ENCODE data around the gene SDHAF1. TPM values are rescaled to one million over a fixed set of nuclear protein-coding genes. Genes with fewer than 3 reads are reported as not detected.

SDHAF1 gene
- total RNA-seq, 4 donors from 2014 or later, result 44.0 to 52.7 (median 49.8) TPM

DNA sequence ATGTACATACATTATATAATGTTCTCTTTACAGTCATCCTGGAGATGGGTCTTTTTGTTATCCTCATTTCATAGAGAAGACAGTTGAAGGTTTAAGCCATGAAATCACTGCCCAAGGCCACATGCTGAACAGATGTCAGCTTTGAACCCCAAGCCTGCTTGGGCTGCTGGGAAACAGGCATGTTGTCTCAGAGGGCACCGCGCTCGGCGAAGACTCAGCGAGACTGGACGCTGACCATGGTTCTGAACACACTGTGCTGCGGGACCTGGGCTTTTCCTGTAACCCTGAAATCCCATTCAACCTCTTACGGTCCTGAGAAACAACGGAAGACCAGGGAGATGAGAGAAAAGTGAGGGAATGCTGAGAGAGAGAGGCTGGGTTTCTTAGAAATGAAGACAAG is 31.5 kb upstream of the SDHAF1 start:
- ATAC-seq, result no peak
- Histone ChIP-seq H3K36me3 (no peaks in the 10 kb centered on the region), H3K4me1 (peaks cover 0 to 14% (median 3%) of the 10 kb centered on the region in 3 donors), H3K27me3 (peaks cover 57% of the 10 kb centered on the region), H3K9me3 (no peaks in the 10 kb centered on the region), H3K27ac (no peak overlapping the region), H3K4me3 (no peak overlapping the region)
- no peak for TF ChIP-seq POLR2A (IDR thresholded peaks at IDR 0.05)
- TF ChIP-seq, protein P1, sequence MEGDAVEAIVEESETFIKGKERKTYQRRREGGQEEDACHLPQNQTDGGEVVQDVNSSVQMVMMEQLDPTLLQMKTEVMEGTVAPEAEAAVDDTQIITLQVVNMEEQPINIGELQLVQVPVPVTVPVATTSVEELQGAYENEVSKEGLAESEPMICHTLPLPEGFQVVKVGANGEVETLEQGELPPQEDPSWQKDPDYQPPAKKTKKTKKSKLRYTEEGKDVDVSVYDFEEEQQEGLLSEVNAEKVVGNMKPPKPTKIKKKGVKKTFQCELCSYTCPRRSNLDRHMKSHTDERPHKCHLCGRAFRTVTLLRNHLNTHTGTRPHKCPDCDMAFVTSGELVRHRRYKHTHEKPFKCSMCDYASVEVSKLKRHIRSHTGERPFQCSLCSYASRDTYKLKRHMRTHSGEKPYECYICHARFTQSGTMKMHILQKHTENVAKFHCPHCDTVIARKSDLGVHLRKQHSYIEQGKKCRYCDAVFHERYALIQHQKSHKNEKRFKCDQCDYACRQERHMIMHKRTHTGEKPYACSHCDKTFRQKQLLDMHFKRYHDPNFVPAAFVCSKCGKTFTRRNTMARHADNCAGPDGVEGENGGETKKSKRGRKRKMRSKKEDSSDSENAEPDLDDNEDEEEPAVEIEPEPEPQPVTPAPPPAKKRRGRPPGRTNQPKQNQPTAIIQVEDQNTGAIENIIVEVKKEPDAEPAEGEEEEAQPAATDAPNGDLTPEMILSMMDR (IDR thresholded peaks at IDR 0.05), result no peak
- WGBS, 2 donors (ENCODE audit: low coverage in 1 of 2), result 3 to 5% methylated on average over 9 of the region's 9 CpGs

DNA sequence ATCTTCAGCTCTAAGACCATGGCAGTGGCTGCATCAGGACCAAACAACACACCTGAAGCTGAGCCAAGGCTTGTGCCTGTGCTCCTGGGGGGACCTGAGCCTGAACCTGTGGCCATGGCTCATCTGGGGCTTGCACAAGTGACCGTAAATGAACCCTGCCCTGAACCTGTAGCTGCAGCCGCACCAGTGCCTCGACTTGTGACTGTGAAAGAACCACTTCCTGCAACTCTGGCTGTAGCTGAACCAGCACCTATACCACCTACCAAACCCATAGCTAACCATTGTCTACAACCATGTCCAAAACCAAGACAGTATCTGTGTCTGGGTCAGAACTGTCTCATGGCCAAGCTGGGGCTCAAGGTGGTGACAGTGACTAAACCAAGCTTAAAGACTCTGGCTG is 28.2 kb upstream of the SDHAF1 start:
- no peak overlapping the region for H3K27ac ChIP-seq
- TF ChIP-seq POLR2AphosphoS5 (IDR thresholded peaks at IDR 0.05), result no peak
- no peak for TF ChIP-seq EP300 (IDR thresholded peaks at IDR 0.05)
- TF ChIP-seq, protein P1 (IDR thresholded peaks at IDR 0.05), result no peak
- TF ChIP-seq POLR2A (IDR thresholded peaks at IDR 0.05), result no peak
- H3K27me3 ChIP-seq, result peaks cover 24% of the 10 kb centered on the region
- no peaks in the 10 kb centered on the region for H3K9me3 ChIP-seq
- no peaks in the 10 kb centered on the region for H3K36me3 ChIP-seq
- H3K4me1 ChIP-seq, result no peaks in the 10 kb centered on the region
- no peak overlapping the region for H3K4me3 ChIP-seq
- no peak for ATAC-seq
- 81 to 100% methylated on average over 2 to 3 of the region's 3 CpGs for WGBS, 2 donors (ENCODE audit: low coverage in 1 of 2)

DNA sequence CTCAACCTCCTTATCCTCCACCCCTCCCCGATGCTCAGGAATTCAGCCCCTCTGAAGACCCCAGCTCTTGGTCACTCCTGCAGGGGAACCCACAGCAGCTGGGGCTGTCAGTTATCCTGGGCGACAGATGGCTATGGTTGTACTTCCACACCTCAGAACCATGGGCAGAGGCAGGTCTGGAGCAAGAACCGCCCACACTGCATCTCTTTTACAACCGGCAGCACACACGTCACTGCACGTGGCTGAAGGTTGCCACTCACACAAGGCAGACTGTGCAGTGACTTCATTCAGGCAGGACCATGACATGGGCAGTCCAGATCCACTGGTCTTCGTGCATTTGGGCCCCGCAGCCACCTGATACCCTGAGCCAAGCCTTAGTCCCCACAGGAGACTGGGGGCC is 21.5 kb upstream of the SDHAF1 start:
- Histone ChIP-seq H3K4me3 (no peak overlapping the region), H3K27me3 (peaks cover 51% of the 10 kb centered on the region), H3K4me1 (no peaks in the 10 kb centered on the region), H3K27ac (no peak overlapping the region), H3K36me3 (no peaks in the 10 kb centered on the region), H3K9me3 (no peaks in the 10 kb centered on the region)
- no peak for ATAC-seq
- WGBS, 2 donors (ENCODE audit: low coverage in 1 of 2), result 40% methylated on average over 1 of the region's 8 CpGs; no CpG with 5 or more reads in 1 of the 2 donors
- no peak for TF ChIP-seq POLR2A (IDR thresholded peaks at IDR 0.05)
- TF ChIP-seq POLR2AphosphoS5 (IDR thresholded peaks at IDR 0.05), result no peak
- TF ChIP-seq, protein P1 (IDR thresholded peaks at IDR 0.05), result no peak
- TF ChIP-seq EP300 (IDR thresholded peaks at IDR 0.05), result no peak

DNA sequence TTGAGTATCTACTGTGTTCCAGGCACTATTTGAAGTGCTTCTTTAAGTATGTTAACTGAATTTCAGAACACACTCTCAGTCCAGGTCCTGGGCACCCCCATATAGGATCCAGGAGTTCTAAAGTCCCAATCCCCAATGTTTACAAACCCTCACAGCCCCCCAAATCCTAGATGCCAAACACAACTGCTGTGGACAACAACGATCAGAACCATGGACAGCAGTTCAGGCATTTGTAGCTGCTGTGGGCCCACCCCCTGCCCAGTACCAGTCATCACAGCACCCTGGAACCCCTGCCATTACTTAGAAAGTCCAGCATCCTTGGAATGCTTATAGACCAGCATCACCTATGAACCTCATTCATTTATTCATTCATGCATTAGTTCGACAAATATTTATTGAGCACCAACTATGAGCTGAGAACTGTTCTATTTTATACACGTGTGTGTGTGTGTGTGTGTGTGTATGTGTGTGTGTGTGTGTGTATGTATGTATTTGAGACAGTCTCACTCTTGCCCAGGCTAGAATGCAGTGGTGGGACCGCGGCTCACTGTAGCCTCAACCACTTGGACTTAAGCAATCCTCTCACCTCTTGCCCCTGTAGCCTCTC is 19.3 kb upstream of the SDHAF1 start:
- ATAC-seq, result no peak
- TF ChIP-seq, protein P1 (IDR thresholded peaks at IDR 0.05), result no peak
- TF ChIP-seq POLR2AphosphoS5 (IDR thresholded peaks at IDR 0.05) (no peak), EP300 (IDR thresholded peaks at IDR 0.05) (no peak), POLR2A (IDR thresholded peaks at IDR 0.05) (no peak)
- Histone ChIP-seq H3K27me3 (peaks cover 71% of the 10 kb centered on the region), H3K4me1 (no peaks in the 10 kb centered on the region), H3K9me3 (no peaks in the 10 kb centered on the region), H3K36me3 (no peaks in the 10 kb centered on the region), H3K4me3 (no peak overlapping the region), H3K27ac (no peak overlapping the region)
- 11 to 36% methylated on average over 2 to 4 of the region's 5 CpGs for WGBS, 2 donors (ENCODE audit: low coverage in 1 of 2)

DNA sequence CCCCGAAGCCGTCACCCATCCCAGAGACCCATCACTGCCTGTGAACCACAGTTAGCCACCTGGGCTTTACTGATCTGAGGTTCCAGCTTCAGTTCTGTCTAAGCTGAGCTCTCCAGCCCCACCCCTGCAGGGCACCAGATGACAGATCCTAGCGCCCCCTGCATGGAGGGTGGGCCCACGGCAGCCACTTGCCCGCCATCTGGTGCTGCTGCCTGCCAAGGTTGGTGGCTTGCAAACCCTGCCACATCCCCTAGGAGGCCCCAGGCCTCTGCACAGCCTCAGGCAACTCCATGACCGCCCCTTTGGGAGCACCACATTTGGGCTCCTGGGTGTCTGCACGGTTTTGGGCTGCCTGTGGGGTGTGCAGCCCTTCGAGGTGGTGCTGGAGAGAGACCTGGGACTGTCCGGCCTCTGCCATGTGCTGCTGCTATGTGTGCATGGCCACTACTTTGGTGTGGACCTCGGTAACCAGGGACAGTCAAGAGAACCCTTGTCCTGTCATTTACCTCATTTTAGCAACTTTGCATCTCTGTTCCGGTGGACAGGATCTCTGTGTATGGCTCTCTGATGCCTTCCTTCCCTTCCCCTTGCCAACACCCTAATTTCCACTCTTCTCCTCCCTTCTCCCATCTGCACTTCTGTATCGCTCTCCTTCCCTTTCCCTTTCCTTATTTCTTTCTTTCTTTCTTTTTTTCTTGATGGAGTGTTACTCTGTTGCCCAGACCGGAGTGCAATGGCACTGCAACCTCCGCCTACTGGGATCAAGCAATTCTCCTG is 17.4 kb upstream of the SDHAF1 start:
- no peaks in the 10 kb centered on the region for H3K36me3 ChIP-seq
- TF ChIP-seq EP300 (IDR thresholded peaks at IDR 0.05), result no peak
- no peak for TF ChIP-seq POLR2A (IDR thresholded peaks at IDR 0.05)
- no peak for TF ChIP-seq POLR2AphosphoS5 (IDR thresholded peaks at IDR 0.05)
- TF ChIP-seq, protein P1 (IDR thresholded peaks at IDR 0.05), result no peak
- no peak overlapping the region for H3K27ac ChIP-seq
- no peak for ATAC-seq
- no peak overlapping the region for H3K4me3 ChIP-seq
- H3K9me3 ChIP-seq, result no peaks in the 10 kb centered on the region
- H3K27me3 ChIP-seq, result peaks cover 90% of the 10 kb centered on the region
- H3K4me1 ChIP-seq, result no peaks in the 10 kb centered on the region
- WGBS, 2 donors (ENCODE audit: low coverage in 1 of 2), result 77 to 81% methylated on average over 4 to 6 of the region's 14 CpGs
